MM.1S (cell line): ENCODE data around the gene TFDP2.

Experiments
- DNase-seq: peaks from one replicate; pipeline ENCODE4 v3.0.0-alpha.2; 2015
- H2AFZ ChIP-seq: fragments of 300-600 bp; sonication (generic); 2 replicates; pipeline ENCODE4 v1.6.0; 2016; ENCODE audit warnings: antibody characterized with exemption, low read length
- H3F3A ChIP-seq: fragments of 300-600 bp; sonication (generic); 2 replicates; pipeline ENCODE4 v1.6.1; 2016; ENCODE audit warnings: mild to moderate bottlenecking, antibody characterized with exemption, low read length, moderate library complexity, mixed read lengths; ENCODE audit not compliant: insufficient read depth
- H3K27ac ChIP-seq: fragments of 300-600 bp; sonication (generic); 2 replicates; pipeline ENCODE4 v1.5.1; 2016; ENCODE audit warnings: mild to moderate bottlenecking, low read length
- H3K27me3 ChIP-seq: fragments of 300-600 bp; sonication (generic); replicated peaks from 2 replicates; pipeline ENCODE4 v1.6.0; 2016; ENCODE audit warnings: low read length; ENCODE audit not compliant: insufficient read depth
- H3K36me3 ChIP-seq: fragments of 300-600 bp; sonication (generic); replicated peaks from 2 replicates; pipeline ENCODE4 v1.6.1; 2016; ENCODE audit warnings: mild to moderate bottlenecking, low read length, mixed read lengths; ENCODE audit not compliant: insufficient read depth
- H3K4me1 ChIP-seq: fragments of 300-600 bp; sonication (generic); 2 replicates; pipeline ENCODE4 v1.6.1; 2016; ENCODE audit warnings: low read length, mixed read lengths
- H3K4me2 ChIP-seq: fragments of 300-600 bp; sonication (generic); 2 replicates; pipeline ENCODE4 v1.6.0; 2016; ENCODE audit warnings: low read depth, low read length
- H3K4me3 ChIP-seq: fragments of 300-600 bp; sonication (generic); 2 replicates; pipeline ENCODE4 v1.5.1; 2016; ENCODE audit warnings: low read length, mixed read lengths
- H3K79me2 ChIP-seq: fragments of 300-600 bp; sonication (generic); 2 replicates; pipeline ENCODE4 v1.6.1; 2016; ENCODE audit warnings: mixed run types, low read length, mixed read lengths
- H3K9ac ChIP-seq: fragments of 300-600 bp; sonication (generic); 2 replicates; pipeline ENCODE4 v1.6.1; 2016; ENCODE audit warnings: low read length, mixed read lengths
- H3K9me2 ChIP-seq: fragments of 300-600 bp; sonication (generic); replicated peaks from 2 replicates; pipeline ENCODE4 v1.6.1; 2016; ENCODE audit warnings: mild to moderate bottlenecking, low read length, mixed read lengths; ENCODE audit not compliant: insufficient read depth
- H3K9me3 ChIP-seq: fragments of 300-600 bp; sonication (generic); replicated peaks from 2 replicates; pipeline ENCODE4 v1.6.1; 2016; ENCODE audit warnings: mild to moderate bottlenecking, low read length, mixed read lengths; ENCODE audit not compliant: insufficient read depth
- H4K20me1 ChIP-seq: fragments of 300-600 bp; sonication (generic); 2 replicates; pipeline ENCODE4 v1.6.1; 2016; ENCODE audit warnings: mild to moderate bottlenecking, low read length, moderate library complexity, mixed read lengths; ENCODE audit not compliant: insufficient read depth
- EZH2 ChIP-seq: fragments of 300-600 bp; sonication (generic); optimal IDR thresholded peaks from 2 replicates; pipeline ENCODE3; 2017; ENCODE audit warnings: low read depth, mild to moderate bottlenecking, antibody characterized with exemption, low read length, mixed read lengths
- EZH2phosphoT487 ChIP-seq: fragments of 300-600 bp; sonication (generic); IDR thresholded peaks from 2 replicates; pipeline ENCODE4 v1.6.1; 2018; ENCODE audit warnings: antibody characterized with exemption, low read length
- TF ChIP-seq, protein P1 (sequence below): fragments of 300-600 bp; sonication (generic); IDR thresholded peaks from 2 replicates; pipeline ENCODE4 v1.5.1; 2016; ENCODE audit warnings: antibody characterized with exemption, low read length, mixed read lengths

The TFDP2 gene

DNA sequence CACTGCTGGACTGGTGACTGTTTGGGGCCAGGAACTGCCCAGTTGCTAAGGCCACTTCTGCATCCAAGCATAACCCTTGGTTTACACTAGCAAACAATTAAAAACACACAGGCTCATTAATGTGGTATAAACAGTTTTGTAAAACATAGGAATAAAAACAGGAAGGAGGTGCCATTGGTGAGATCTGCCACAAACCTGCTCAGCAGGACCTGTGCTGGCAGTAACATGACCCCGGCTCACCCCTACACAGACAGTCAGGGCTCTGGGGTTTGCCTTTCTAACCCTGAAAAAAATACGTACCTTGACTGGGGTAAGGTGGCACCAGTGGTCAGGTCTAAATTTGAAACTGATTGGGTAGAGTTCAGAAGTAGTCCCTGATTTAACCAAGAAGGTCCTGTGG lies 196.7 kb downstream of the TFDP2 start:
- Histone ChIP-seq H2AFZ (no peak overlapping the region), H3K9me3 (no peaks in the 10 kb centered on the region), H3K9me2 (no peaks in the 10 kb centered on the region), H3K4me1 (no peaks in the 10 kb centered on the region), H4K20me1 (no peaks in the 10 kb centered on the region), H3K27ac (no peak overlapping the region), H3K27me3 (no peaks in the 10 kb centered on the region), H3K79me2 (no peaks in the 10 kb centered on the region), H3K4me2 (no peak overlapping the region), H3K4me3 (no peak overlapping the region), H3K9ac (no peak overlapping the region), H3F3A (no peaks in the 10 kb centered on the region), H3K36me3 (no peaks in the 10 kb centered on the region)
- DNase-seq, result no peak
- TF ChIP-seq EZH2phosphoT487, result no peak
- no peak for TF ChIP-seq EZH2
- TF ChIP-seq, protein P1, sequence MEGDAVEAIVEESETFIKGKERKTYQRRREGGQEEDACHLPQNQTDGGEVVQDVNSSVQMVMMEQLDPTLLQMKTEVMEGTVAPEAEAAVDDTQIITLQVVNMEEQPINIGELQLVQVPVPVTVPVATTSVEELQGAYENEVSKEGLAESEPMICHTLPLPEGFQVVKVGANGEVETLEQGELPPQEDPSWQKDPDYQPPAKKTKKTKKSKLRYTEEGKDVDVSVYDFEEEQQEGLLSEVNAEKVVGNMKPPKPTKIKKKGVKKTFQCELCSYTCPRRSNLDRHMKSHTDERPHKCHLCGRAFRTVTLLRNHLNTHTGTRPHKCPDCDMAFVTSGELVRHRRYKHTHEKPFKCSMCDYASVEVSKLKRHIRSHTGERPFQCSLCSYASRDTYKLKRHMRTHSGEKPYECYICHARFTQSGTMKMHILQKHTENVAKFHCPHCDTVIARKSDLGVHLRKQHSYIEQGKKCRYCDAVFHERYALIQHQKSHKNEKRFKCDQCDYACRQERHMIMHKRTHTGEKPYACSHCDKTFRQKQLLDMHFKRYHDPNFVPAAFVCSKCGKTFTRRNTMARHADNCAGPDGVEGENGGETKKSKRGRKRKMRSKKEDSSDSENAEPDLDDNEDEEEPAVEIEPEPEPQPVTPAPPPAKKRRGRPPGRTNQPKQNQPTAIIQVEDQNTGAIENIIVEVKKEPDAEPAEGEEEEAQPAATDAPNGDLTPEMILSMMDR, result no peak

DNA sequence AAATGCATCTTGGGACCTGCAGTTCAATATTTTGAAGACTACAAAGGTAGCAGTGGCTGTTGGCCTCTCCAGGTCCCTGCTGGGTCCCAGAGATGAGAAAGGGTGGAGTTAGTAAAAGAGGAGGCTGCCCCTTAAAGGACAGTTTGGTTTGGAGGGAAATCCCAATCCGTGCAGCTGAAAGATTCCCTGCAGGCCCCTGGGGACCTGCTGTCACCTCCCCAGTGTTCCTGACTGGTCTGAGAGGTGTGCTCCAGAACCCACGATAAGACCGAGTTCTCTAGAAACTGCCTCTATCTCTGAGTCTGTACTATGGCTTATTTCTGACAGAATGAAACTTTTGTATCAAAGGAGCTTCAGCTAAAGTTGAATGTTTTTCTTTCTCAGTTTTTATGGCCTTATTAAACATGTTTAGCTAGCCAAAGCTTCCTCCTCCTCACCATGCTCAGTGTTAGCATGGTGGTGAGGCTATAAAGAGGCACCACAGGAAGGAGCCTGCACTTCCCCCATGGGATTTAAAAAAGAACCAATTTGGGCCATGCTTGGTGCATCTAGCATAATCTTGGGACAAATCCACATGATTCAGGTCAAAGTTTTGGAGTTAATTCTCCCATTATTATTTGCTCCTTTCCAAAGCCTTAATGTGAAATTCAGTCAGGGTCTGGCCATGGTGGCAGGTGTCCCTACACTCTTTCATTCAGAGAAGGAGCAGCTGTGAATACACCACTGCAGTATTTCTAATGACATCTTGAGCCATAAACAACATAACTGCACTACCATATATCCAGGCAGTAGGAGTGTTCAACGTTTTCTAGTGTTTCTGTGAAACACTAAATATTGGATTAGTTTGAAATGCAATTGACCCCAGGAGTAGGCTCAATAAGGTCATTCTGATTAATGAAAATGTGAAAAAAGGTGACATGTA lies 198.5 kb downstream of the TFDP2 start:
- no peaks in the 10 kb centered on the region for H3K4me1 ChIP-seq
- H3K9me3 ChIP-seq, result no peaks in the 10 kb centered on the region
- H4K20me1 ChIP-seq, result no peaks in the 10 kb centered on the region
- TF ChIP-seq EZH2, result no peak
- TF ChIP-seq, protein P1, result no peak
- no peak for TF ChIP-seq EZH2phosphoT487
- DNase-seq, result no peak
- H3K36me3 ChIP-seq, result no peaks in the 10 kb centered on the region
- H2AFZ ChIP-seq, result no peak overlapping the region
- H3K4me2 ChIP-seq, result no peak overlapping the region
- H3K27ac ChIP-seq, result no peak overlapping the region
- H3K9me2 ChIP-seq, result no peaks in the 10 kb centered on the region
- no peaks in the 10 kb centered on the region for H3K79me2 ChIP-seq
- H3K9ac ChIP-seq, result no peak overlapping the region
- H3F3A ChIP-seq, result no peaks in the 10 kb centered on the region
- no peak overlapping the region for H3K4me3 ChIP-seq
- no peaks in the 10 kb centered on the region for H3K27me3 ChIP-seq

DNA sequence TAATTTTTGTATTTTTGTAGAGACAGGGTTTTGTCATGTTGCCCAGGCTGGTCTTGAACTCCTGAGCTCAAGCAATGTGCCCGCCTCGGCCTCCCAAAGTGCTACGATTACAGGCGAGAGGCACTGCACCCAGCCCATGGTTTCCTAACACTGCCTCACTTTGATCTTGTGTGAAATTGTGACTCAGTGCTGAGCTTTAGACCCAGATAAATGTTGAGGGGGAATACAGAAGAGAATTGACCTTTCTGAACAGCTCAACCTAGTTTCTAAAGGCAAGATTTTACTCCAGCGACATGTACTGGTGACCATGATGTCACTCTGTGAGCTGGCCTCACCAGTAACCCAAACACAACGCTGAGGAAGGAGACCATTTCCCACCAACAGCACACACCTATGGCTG lies 199.4 kb downstream of the TFDP2 start:
- H3K4me3 ChIP-seq, result no peak overlapping the region
- H3K27ac ChIP-seq, result no peak overlapping the region
- no peaks in the 10 kb centered on the region for H3K4me1 ChIP-seq
- DNase-seq, result no peak
- no peaks in the 10 kb centered on the region for H4K20me1 ChIP-seq
- no peaks in the 10 kb centered on the region for H3K9me2 ChIP-seq
- no peaks in the 10 kb centered on the region for H3K36me3 ChIP-seq
- H3K79me2 ChIP-seq, result no peaks in the 10 kb centered on the region
- H3K4me2 ChIP-seq, result no peak overlapping the region
- no peak overlapping the region for H2AFZ ChIP-seq
- no peaks in the 10 kb centered on the region for H3K9me3 ChIP-seq
- TF ChIP-seq EZH2 (no peak), EZH2phosphoT487 (no peak)
- TF ChIP-seq, protein P1, result no peak
- no peaks in the 10 kb centered on the region for H3K27me3 ChIP-seq
- no peaks in the 10 kb centered on the region for H3F3A ChIP-seq
- H3K9ac ChIP-seq, result no peak overlapping the region
